GM23248 (cell line): ENCODE data around the gene ACTA1.

Experiments
- EZH2 ChIP-seq: fragments of 200-600 bp; sonication (generic); IDR thresholded peaks from 2 replicates; pipeline ENCODE4 v1.6.1; 2018; ENCODE audit warnings: antibody characterized with exemption, mild to moderate bottlenecking; ENCODE audit not compliant: insufficient read depth, poor library complexity, severe bottlenecking
- EZH2phosphoT487 ChIP-seq: fragments of 200-600 bp; sonication (generic); IDR thresholded peaks from 2 replicates; pipeline ENCODE4 v1.6.1; 2018; ENCODE audit warnings: antibody characterized with exemption, moderate library complexity, mild to moderate bottlenecking, low read depth; ENCODE audit not compliant: insufficient read depth

GRCh38 chr1:229412056-229412455 lies 21.8 kb downstream of the ACTA1 start:
- TF ChIP-seq EZH2: no peak
- TF ChIP-seq EZH2phosphoT487: no peak
